Mammary epithelial cell (primary cell): Measurements from ENCODE around the gene FSTL3.

Experiments used
- EZH2 ChIP-seq: IDR thresholded peaks from 2 replicates; pipeline ENCODE4 v1.6.1; 2012; ENCODE audit warnings: low read length, inconsistent platforms, borderline replicate concordance
- TF ChIP-seq, protein P1 (sequence below), 2 donors: IDR thresholded peaks in 1 of 2; conservative IDR thresholded peaks in 1 of 2; 2 replicates each; pipeline ENCODE4 v1.5.1; 2011 to 2012; ENCODE audit warnings: inconsistent platforms in 2 of 2, low read length in 2 of 2, mild to moderate bottlenecking in 2 of 2, control low read depth in 1 of 2, low read depth in 1 of 2; ENCODE audit not compliant: insufficient read depth in 1 of 2; ENCODE audit errors: extremely low read depth in 1 of 2

DNA sequence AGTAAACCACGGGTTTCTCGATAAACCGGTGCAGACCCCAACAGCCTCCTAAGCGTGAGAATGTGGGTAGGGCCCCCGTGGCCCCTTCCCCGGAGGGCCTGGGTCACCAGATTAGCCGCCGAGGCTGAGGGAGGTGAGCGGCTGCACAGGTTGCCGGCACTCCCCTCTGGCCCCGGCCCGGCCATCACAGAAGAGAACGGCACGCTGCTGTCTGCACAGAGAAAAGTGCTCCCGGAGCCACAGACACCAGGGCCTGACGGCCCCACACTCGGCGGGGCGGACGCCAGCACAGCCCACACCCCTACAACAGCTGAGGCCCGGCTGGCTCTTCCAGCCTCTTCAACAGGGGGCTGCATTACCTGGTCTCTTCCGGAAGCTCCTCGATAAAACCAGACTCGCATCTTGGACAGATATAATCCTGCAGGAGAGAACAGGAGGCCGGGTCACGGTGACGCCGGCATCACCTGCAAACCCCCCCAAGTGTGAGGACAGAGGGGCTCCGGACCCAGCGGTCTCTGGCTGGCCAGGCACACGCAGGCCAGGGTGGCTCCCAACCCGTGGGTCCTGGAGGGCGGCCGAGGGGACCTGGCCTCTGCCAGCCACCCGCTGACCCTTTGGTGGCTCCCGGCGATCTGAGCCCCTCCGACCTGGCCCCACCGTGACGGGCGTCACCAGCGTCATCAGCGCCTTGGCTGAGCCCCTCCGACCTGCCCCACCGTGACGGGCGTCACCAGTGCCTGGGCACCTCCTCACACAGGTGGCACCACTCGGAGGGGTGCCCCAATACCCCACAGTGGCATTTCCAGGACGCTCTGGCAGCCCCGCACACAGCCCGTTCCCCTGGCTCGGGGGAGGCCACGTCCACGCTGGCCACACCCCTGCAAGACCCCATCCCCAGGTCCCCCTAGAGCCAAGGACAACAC is 23.5 kb upstream of the FSTL3 start:
- TF ChIP-seq EZH2: no peak
- TF ChIP-seq, protein P1, sequence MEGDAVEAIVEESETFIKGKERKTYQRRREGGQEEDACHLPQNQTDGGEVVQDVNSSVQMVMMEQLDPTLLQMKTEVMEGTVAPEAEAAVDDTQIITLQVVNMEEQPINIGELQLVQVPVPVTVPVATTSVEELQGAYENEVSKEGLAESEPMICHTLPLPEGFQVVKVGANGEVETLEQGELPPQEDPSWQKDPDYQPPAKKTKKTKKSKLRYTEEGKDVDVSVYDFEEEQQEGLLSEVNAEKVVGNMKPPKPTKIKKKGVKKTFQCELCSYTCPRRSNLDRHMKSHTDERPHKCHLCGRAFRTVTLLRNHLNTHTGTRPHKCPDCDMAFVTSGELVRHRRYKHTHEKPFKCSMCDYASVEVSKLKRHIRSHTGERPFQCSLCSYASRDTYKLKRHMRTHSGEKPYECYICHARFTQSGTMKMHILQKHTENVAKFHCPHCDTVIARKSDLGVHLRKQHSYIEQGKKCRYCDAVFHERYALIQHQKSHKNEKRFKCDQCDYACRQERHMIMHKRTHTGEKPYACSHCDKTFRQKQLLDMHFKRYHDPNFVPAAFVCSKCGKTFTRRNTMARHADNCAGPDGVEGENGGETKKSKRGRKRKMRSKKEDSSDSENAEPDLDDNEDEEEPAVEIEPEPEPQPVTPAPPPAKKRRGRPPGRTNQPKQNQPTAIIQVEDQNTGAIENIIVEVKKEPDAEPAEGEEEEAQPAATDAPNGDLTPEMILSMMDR (conservative IDR thresholded peaks at IDR 0.05 in 1 of 2, IDR thresholded peaks at IDR 0.05 in 1 of 2; ENCODE audit: extremely low read depth in 1 of 2, insufficient read depth in 1 of 2, low read depth in 1 of 2, low read length in 2 of 2): no peak
